Osteocyte (in vitro differentiated cells): Measurements from ENCODE around the gene APBB1IP. TPM values are rescaled to one million over a fixed set of nuclear protein-coding genes. Genes with fewer than 3 reads are reported as not detected.
"Not testable (repeated sequence)": the region's sequence is repeated elsewhere in the genome, so short reads cannot be mapped to it uniquely, and the experiment has no call there.

ENCODE experiments used
- DNase-seq: peaks from one replicate; pipeline ENCODE4 v3.0.0; 2021; ENCODE audit warnings: mixed read lengths; ENCODE audit not compliant: unreplicated experiment; ENCODE audit errors: extremely low spot score
- H3K27ac Mint-ChIP-seq: one replicate; pipeline ENCODE4 v1.8.0; 2021; ENCODE audit warnings: mild to moderate bottlenecking, mixed read lengths; ENCODE audit not compliant: unreplicated experiment
- H3K27me3 Mint-ChIP-seq: one replicate; pipeline ENCODE4 v1.8.0; 2021; ENCODE audit warnings: mixed read lengths; ENCODE audit not compliant: unreplicated experiment
- H3K36me3 Mint-ChIP-seq: one replicate; pipeline ENCODE4 v1.8.0; 2021; ENCODE audit warnings: mixed read lengths; ENCODE audit not compliant: unreplicated experiment
- H3K4me1 Mint-ChIP-seq: one replicate; pipeline ENCODE4 v1.8.0; 2021; ENCODE audit warnings: mixed read lengths; ENCODE audit not compliant: unreplicated experiment
- H3K4me3 Mint-ChIP-seq: one replicate; pipeline ENCODE4 v1.8.0; 2021; ENCODE audit warnings: mild to moderate bottlenecking, moderate library complexity, mixed read lengths; ENCODE audit not compliant: unreplicated experiment
- H3K9me3 Mint-ChIP-seq: one replicate; pipeline ENCODE4 v1.8.0; 2021; ENCODE audit warnings: mixed read lengths; ENCODE audit not compliant: unreplicated experiment
- total RNA-seq: library from RNA; stranded (reverse); gene quantifications from 2 replicates; pipeline ENCODE4 v1.2.1, GENCODE V29; 2021
- TF ChIP-seq, protein P1 (sequence below): fragments of 200-600 bp; sonication (generic); IDR thresholded peaks from 2 replicates; pipeline ENCODE4 v1.5.0; 2021; ENCODE audit warnings: antibody characterized with exemption, mild to moderate bottlenecking, moderate library complexity

Gene APBB1IP
- total RNA-seq, 1 donor from 2014 or later = not detected

DNA sequence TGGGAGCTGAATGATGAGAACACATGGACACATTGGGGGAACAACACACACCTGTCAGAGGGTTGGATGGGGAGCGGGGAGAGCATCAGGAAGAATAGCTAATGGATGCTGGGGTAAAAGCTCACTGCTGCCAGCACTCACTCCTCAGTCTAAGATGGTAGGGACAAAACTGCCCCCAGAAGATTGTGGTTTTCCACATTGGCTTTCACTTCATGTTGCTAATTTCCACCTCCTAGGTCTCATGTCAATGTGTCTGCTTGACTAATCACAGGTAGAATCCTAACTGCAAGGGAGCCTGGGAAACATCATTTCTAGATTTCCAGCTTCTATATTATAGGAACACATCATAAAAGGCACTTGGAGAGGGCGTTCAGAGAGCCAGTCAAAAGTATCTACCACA, 22.6 kb downstream of the APBB1IP start:
- H3K9me3 Mint-ChIP-seq = peaks cover 7% of the 10 kb centered on the region
- TF ChIP-seq, protein P1, sequence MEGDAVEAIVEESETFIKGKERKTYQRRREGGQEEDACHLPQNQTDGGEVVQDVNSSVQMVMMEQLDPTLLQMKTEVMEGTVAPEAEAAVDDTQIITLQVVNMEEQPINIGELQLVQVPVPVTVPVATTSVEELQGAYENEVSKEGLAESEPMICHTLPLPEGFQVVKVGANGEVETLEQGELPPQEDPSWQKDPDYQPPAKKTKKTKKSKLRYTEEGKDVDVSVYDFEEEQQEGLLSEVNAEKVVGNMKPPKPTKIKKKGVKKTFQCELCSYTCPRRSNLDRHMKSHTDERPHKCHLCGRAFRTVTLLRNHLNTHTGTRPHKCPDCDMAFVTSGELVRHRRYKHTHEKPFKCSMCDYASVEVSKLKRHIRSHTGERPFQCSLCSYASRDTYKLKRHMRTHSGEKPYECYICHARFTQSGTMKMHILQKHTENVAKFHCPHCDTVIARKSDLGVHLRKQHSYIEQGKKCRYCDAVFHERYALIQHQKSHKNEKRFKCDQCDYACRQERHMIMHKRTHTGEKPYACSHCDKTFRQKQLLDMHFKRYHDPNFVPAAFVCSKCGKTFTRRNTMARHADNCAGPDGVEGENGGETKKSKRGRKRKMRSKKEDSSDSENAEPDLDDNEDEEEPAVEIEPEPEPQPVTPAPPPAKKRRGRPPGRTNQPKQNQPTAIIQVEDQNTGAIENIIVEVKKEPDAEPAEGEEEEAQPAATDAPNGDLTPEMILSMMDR = no peak
- no peaks in the 10 kb centered on the region for H3K4me1 Mint-ChIP-seq
- H3K36me3 Mint-ChIP-seq = no peaks in the 10 kb centered on the region
- H3K27me3 Mint-ChIP-seq = no peaks in the 10 kb centered on the region
- no peak for DNase-seq
- no peak overlapping the region for H3K27ac Mint-ChIP-seq
- no peak overlapping the region for H3K4me3 Mint-ChIP-seq

DNA sequence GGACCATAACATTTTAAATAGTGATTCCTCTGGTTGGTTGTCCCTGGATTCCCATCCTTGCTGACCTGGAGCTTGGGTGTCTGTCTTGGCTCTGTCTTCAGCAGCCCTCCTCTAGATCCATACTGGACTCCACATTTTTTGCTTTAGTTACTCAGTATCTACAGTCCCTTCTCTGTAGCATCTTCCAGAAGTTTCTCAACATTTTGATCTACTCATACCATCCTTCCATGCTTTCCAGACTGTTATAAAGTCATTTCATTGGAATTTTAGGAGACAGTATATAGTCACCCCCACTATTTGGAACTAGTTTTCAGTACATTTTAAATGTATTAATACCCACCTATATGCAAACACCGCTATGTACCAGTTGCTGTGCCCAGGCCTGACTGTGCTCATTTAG, 25.8 kb downstream of the APBB1IP start:
- no peak overlapping the region for H3K27ac Mint-ChIP-seq
- peaks cover 7% of the 10 kb centered on the region for H3K9me3 Mint-ChIP-seq

DNA sequence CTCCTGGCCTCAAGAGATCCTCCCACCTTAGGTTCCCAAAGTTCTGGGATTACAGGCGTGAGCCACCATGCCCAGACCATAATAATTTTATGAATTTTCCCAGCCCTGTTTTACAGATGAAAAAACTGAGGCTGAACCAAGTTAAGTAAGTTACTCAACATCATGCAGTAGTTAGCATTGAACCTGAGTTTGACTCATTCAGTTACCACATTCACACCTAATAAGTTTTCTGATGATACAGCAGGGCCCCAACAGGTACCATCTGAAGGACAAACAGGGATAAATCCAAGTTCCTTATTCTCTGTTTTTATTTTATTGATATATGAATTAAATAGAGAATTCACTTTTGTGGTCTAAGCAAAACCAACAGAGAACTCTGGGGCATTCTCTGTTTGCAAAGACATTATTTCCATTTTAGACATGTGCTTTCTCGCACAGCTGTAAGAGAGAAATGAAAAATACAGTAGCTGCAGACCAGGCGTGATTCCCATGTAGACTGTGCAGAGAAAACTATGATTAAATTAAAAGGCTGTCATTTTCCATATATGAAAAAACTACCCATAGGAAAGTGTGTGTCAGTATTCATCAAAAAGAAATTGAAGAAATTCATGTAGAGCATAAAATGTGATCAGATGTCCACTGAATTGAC, 26.6 kb downstream of the APBB1IP start:
- TF ChIP-seq, protein P1 = no peak
- Mint-ChIP-seq H3K27me3 (no peaks in the 10 kb centered on the region), H3K4me1 (no peaks in the 10 kb centered on the region), H3K36me3 (no peaks in the 10 kb centered on the region), H3K27ac (no peak overlapping the region), H3K9me3 (peaks cover 7% of the 10 kb centered on the region), H3K4me3 (no peak overlapping the region)
- no peak for DNase-seq

More for the DNA sequence above, 25.8 kb downstream of the APBB1IP start:
- no peak overlapping the region for H3K4me3 Mint-ChIP-seq
- H3K4me1 Mint-ChIP-seq = no peaks in the 10 kb centered on the region
- no peak for DNase-seq
- H3K36me3 Mint-ChIP-seq = no peaks in the 10 kb centered on the region
- TF ChIP-seq, protein P1 = no peak
- H3K27me3 Mint-ChIP-seq = no peaks in the 10 kb centered on the region

DNA sequence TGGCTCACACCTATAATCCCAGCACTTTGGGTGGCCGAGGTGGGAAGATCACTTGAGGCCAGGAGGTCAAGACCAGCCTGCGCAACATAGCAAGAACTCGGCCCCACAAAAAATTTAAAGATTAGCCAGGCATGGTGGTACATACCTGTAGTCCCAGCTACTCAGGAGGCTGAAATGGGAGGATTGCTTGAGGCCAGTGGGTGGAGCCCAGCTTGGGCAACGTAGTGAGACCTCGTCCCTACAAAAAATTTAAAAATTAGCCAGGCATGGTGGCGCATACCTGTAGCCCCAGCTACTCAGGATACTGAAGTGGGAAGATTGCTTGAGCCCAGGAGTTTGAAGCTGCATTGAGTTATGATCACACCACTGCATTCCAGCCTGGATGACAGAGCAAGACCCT, 28.4 kb downstream of the APBB1IP start:
- not testable (repeated sequence) for H3K36me3 Mint-ChIP-seq, DNase-seq, H3K27ac Mint-ChIP-seq, H3K4me1 Mint-ChIP-seq, H3K9me3 Mint-ChIP-seq, H3K4me3 Mint-ChIP-seq, H3K27me3 Mint-ChIP-seq

DNA sequence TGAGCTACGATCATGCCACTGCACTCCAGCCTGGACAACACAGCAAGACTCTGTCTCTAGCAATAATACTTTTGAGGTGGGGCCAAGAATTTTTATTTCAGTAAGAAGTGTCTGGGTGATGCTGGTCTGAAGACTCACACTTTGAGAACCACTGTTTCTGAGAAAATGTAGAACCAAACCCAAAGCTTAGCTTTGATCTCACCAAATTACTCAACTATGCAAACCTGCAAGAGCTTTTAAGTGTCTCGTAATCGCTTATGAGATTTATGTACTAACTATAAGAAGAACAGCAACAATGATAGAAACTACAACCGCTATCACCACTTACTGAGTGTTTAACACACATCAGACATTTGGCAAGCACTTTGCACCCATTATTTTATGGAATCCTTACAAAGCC, 29.5 kb downstream of the APBB1IP start:
- Mint-ChIP-seq H3K27me3 (no peaks in the 10 kb centered on the region), H3K27ac (no peak overlapping the region), H3K36me3 (no peaks in the 10 kb centered on the region), H3K9me3 (peaks cover 4% of the 10 kb centered on the region), H3K4me1 (no peaks in the 10 kb centered on the region), H3K4me3 (no peak overlapping the region)
- no peak for DNase-seq
- TF ChIP-seq, protein P1 = no peak
